NOMO-1 (cell line): ENCODE data around the gene GSTO1.

ENCODE experiments used
- DNase-seq, 2 experiments: peaks; one replicate each; lab custom pipeline; 2025; ENCODE audit not compliant: unreplicated experiment in 2 of 2; lab: John Stamatoyannopoulos, UW

Gene GSTO1

DNA sequence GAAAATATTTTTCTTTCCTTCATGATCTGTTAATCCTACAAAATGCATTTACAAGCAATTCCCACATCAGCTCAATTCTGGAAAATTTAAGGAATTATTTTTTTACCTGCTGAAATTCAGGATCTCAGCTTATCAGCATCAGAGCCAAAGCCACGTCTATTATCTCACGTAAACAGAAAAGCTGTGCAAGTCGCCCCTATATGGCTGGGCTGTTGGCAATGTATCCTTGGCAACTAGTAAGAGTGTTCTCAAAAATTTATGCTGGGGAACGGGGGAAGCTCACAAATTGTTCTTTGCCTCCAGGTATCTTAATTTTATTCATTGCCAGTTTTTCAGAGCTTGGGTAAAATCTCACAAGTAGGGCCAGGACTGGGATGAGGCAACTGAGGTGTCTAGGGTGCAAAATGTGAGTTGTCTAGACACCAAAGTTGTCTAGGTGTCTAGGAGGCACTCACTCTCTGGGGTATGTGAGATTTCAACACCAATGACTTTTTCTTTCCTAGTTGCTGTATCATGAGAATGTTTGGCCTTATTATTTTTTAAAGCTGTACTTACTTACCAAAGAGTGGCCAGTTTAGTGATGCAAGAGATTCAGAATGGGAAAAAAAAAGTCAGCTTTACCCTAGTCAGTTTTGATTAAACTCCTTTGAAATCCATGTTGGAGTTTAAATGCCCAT lies 19.3 kb downstream of the GSTO1 start:
- DNase-seq, result no peak

DNA sequence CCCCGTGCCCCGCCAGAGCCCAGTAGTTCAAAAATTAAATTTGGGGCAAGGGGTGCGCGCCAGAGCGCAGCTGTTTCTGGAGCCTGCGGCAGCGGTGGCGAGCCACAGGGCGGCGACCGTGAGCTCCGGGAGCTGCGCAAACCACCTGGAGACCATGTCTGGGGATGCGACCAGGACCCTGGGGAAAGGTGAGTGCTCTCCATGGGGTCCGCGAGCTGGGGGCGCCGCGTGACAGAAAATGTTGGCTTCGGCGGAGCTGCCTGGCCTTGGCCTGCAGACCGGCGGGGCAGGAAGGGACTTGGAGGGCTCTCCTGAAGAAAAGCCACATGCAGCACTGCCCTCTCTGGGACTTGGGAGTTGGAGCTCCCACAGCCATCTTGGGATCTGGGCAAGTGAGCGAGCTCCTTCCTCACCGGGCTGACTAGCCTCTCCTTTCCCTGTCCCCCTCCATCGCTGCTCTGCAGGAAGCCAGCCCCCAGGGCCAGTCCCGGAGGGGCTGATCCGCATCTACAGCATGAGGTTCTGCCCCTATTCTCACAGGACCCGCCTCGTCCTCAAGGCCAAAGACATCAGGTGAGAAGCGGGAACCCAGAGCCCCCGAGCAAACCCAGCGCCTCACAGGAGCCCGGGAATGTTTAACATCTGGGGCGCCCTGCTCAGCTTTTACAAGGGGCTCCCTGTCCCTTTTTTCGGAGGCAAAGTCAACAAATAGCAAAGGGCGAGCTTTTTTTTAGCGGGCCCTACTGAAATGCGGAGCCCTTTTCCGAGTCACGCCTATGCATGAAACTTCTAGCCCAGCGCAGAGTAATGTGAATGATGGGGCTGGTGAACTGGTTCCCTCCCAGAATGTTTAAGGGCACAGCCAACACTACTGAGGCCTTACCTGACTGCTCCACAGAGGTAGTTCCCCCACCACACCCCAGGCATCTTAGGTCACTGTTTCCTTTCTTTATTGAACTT lies 20.4 kb downstream of the GSTO1 start:
- DNase-seq, result peak in 1 of 2 experiments; percentile 13

DNA sequence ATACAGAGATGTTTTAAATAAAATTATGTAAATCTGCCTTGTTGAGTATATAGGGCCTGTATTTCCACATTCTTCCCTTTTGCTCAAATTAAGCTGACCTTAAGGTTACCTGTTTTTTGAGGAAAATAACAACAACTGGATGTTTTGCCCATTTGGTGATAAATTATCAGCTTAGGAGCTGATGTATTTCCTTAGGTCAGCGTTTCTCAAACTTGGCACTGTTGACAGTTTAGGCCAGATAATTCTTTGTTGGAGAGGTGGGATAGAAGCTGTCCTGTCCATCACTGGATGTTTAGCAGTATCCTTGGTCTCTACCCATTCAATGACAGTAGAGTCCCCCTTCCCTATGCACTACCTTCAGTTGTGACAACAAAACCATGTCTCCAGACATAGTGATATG lies 21.5 kb downstream of the GSTO1 start:
- DNase-seq, result no peak

DNA sequence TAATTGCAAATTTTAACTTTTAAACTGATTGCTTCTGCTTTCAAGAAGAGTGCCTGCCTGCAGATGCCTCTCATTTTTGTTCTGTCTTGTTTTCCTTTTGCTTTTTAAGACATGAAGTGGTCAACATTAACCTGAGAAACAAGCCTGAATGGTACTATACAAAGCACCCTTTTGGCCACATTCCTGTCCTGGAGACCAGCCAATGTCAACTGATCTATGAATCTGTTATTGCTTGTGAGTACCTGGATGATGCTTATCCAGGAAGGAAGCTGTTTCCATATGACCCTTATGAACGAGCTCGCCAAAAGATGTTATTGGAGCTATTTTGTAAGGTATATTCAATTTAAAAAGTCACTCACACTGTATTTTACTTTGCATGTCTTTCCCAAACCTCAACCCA lies 23.1 kb downstream of the GSTO1 start:
- DNase-seq, result no peak

DNA sequence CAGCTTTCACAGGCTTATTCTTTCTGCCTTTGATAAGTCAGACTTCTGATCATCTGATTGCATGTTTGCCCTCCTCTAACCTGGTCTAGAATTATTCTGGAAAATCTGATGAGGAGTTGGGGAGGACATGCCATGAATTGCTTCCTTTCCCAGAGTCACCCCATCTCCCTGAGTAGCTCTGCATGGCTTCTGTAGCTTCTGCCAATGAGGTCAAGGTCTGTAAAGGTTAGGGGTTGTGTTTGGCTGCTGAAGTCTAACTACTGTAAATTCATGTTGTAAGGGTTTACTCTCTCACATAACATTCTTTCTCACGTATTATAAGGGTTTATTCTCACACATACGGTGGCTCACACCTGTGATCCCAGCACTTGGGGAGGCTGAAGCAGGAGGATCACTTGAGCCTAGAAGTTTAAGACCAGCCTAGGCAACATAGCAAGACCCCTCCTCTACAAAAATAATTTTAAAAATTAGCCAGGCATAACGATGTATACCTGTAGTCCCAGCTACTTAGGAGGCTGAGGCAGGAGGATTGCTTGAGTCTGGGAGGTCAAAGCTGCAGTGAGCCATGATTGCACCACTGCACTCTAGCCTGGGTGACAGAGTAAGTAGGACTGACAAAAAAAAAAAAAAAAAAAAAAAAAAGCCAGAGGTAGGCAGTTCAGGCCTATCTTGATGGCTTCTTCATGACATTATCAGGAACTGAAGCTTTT lies 25.0 kb downstream of the GSTO1 start:
- DNase-seq, result no peak

DNA sequence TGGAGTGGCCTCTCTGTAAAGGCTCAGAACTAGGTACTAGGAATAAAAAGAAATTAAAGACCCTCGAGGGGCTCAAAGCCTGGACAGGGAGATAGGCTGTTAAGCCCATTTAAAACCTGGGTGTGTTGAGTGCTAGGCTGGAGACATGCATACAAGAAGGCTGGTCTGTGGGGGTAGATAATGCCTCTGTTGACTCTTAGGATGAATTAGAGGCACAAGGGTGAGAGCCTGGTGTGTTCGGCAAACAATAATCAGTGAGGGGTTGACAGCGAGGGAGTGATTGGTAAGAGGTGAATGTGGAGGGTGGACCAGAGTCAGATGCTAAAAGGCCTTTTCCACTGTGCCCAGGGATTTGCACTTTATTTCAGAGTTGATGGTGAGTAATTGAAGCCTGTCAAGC lies 27.0 kb downstream of the GSTO1 start:
- DNase-seq, result no peak

DNA sequence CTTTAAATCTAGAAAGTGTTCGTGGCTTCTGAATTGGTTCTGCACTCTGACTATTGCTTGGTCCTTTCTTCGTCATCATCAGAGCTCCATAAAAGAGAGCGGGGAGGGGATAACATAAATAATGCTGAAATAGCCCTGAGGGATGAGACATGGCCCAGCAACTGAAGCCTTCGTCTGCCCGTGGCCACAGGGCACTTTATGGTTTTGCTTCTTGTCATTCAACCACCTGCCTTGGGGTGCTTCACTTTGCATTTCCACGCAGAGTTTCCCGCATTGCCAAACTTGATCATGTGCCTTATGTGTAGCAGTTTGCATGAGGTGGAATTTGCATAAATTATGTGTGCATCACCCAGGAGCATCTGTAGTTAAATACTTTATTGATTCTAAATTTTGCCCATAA lies 30.2 kb downstream of the GSTO1 start:
- DNase-seq, result no peak

DNA sequence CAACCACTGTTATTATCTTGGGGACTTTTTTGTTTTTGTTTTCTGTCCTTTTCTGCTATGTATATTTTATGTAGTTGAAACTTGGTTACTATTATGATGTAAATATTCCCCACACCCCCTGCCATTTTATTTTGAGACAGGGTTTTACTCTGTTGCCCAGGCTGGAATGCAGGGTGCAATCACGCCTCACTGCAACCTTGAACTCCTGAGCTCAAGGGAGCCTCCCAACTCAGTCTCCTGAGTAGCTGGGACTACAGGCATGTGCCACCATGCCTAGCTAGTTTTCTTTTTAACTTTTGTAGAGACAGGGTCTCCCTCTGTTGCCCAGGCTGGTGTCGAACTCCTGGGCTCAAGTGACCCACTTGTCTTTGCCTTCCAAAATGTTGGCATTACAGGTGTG lies 32.2 kb downstream of the GSTO1 start:
- no peak for DNase-seq

DNA sequence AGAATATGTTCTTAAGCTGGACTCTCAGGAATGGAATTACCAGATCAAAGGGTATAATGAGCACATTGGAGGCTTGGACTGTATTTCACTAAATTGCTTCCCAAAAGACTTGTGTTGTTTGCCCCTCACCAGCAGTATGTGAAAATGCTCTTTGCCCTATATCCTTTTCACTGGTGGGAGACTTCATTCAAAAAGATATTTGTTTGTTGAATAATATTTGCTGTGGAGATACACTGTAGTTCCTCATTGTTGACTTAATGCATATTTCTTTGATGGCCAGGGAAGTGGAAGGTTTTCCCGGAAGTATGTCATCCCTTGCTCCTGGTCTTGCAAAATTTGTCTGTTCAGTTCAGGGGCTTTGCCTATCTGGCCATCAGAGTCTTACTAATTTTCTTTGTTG lies 33.7 kb downstream of the GSTO1 start:
- DNase-seq, result no peak

DNA sequence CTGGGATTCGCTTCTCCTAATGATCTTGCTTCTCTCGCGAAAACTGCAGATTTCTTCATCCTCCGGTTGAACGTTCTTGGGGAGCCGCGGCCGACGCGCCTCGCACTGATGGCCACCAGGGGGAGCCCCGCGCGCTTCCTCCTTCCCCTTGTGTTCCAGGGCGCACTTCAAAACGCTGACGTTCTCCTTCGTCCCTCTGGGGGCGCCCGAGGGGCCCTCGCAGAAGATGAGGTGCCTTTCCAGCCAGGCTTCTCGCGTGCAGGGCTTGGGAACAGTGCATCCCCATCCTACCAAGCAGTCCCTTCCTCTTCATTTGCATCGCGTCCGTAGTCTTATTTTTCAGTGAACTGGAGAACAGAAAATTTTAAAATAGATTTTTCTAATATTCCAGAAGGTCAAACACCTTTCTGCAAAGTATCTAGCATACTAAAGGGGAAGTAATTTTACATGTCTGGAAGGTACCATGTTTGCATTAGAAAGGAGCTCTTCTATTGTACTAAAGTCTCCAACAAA lies 36.8 kb downstream of the GSTO1 start:
- DNase-seq, result peak; percentile 76 to 88

DNA sequence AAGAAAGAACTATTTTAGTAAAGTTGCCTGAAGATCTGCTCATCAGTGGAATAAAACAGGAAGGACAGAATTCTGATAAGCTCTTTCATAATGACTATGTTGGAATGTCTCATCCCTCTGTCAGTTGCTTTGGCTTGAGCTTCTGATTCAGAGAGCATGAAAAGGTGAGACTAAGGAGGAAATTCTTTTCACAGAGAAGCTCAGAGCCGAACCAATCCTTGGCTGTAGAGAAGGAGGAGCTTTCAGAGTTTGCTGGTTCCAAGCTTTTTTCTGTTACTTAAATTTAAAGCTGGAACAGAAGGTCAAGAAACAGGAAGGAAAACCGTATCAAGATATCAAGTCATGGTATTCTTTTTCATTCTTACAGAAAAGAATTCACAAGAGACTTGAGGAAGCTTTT lies 38.3 kb downstream of the GSTO1 start:
- DNase-seq, result no peak

DNA sequence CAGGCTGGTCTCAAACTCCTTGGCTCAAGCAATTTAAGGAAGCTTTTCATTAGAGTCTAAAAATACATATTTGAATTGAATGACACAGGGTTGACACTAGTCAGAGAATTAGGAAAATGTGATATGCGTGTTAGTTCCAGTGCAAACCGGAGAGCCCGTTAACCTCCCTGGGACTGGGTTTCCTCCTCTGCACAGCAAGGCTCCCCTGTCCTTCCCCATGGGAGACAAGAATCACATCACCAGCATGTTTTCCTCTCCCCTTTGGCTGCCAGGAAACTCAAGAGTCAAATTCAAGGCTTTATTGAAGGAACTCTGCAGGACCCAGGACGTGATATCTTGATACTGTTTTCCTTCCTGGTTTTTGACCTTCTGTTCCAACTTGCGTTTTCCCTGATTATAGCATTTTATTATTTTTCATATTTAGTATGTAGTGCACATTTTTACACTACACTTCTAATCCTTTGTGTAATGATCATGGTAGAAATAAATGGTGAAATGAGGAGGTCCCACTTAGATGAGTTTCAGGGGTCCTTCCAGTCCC lies 39.2 kb downstream of the GSTO1 start:
- DNase-seq, result no peak

DNA sequence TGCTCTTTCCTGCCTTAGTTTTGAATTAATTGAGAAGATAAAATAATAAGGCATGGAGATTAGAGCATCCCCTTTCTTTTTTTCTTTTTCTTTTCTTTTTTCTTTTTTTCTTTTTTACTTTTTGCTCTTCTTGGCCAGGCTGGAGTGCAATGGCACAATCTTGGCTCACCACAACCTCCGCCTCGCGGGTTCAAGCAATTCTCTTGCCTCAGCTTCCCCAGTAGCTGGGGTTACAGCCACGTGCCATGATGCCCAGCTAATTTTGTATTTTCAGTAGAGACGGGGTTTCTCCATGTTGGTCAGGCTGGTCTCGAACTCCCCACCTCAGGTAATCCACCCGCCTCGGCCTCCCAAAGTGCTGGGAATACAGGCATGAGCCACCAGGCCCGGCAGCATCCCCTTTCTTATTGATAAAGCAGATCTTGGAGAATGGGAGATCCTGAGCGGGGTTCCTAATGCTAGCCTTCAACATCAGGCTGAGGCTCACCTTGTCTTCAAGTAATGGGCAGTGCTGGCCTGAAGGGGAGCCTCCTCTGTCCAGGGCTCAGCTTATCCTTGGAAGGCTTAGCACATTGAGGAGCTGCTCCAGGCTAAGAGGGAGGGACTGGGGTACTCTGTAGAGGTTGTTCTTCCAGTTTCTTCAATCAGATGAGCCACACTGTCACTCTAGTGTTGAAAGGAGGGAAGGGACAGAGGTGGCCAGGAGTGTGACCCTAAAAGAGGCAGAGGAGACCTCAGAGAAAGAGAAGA lies 42.2 kb downstream of the GSTO1 start:
- DNase-seq, result no peak

DNA sequence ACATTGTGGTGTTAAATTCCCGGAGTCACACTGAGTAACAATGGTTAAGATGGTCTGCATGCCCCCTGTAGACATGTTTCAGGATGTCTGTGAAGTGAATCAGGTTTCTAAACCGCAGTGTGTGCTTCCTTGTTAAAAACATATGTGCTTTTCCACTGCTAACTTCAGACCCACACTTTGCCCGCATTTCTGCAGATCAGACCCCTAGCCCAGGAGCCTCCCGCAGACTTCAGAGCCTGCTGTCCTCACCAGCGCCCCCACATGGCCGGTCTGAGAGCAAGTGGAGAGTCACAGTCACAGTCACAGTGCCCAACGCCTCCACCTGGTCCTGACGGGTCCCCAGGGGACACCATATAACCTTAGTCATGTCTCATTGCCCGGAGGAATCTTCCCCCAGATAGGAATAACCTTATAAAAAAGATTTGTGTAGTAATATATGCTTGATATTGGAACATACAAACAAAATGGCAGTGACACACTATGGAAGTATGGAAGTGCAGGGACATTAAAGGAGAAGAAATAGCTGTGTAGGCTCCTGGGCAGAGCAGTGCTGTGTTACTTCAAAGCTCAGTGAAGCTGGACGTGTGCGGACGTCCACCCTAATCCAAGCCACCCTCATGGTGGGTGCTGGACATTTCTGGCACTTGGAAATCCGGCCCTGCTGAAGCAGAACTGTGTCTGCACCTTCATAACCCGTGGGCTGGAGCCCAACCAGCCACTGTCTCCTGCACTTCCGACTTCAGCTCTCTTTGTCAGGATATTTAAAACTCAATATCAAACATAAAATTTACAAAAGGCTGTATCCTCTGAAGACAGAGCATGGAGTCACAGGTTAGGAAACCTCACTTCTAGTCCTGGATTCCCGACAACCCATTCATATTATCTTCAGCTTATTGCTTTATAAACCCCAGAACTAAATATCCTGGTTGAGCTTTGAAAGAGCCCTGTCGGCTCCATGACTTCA lies 43.3 kb downstream of the GSTO1 start:
- no peak for DNase-seq

DNA sequence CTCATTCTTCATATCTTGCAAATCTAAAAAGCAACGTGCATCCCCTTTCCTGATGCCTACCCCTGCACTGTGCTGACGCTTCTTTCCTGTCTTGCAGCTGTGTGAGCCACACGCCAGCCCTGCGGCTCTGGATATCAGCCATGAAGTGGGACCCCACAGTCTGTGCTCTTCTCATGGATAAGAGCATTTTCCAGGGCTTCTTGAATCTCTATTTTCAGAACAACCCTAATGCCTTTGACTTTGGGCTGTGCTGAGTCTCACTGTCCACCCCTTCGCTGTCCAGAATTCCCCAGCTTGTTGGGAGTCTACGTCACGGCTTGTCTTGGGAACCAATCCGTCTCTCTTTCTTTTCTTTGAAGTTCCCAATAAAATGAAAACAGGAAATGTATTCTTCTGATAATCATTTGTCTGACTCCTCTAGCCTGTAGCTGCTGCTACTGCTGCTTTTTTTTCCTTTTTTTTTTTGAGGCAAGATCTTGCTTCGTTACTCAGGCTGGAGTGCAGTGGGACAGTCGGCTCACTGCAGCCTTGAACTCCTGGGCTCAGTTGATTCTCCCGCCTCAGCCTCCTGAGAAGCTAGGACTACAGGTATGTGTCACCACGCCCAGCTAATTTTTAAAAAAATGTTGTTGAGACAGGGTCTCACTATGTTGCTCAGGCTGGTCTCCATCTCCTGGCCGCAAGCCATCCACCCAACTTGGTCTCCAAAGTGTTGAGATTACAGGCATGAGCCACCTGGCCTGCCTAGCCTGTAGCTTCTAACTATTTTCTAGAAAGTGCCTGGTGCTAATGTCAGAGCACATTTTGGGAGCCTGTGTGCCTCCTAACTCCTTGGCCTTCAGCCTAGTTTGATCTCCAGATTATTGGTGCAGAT lies 44.6 kb downstream of the GSTO1 start:
- DNase-seq, result no peak

DNA sequence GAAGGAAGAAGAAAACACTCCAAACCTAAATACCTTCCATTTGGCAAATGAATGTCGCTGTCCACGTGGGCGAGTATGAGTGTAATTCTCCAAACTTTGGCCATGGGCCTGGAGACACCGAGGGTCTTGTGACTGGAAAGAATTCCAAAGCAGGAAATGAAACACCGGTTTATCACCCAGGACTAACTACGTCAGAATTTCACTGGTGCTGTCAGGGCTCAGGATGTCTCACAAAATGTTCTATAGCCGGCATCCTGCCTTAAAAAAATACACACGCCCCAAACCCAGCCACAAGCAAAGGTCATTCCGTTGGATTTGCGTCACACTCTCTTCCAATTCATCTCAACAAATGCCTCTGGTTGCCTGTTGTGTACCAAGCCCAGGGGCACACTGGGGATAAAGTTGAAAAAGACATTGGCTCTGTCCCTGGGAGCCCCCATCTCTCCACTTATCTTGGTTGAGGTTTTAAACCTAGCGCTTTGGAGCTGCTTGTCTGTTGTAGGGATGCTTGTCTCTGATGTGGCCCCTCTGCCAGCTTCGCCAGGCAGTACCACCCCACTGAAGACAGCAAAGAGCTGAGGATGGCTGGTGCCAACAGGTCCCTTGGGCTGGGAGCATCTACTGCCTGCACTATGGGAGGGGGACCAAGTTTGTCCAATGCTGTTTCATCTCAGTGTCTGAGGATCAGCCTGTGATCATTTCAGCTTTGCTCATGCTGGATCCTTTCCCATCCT lies 45.5 kb downstream of the GSTO1 start:
- no peak for DNase-seq

DNA sequence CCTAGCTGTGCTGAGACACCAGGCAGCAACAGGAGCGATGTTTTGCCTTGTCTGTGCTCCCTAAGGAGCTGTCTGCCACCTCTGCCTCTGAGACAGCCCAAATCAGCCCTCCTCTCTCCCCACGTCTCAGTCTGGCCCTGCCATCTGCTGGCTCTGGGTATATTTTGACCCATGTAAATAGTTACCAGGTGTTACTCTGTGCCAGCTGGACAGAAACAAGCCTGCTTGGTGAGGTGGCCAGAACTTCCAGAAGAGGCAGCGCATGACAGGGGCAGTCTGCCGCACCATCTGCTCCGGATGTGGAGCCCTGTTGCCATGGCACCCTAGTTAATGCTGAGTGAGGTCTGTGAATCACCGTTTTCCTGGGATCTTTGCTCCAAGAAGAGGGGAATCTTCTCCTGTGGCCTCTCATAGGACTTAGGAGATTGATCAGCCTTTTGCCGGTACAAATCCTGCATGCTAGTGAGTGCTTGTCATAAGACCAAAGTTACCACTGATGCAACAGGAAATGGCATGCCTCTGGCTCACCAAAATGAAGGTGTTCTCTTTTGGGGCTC lies 46.1 kb downstream of the GSTO1 start:
- no peak for DNase-seq
